Measurements from ENCODE around the gene GPR26.
"Not testable (repeated sequence)": the region's sequence is repeated elsewhere in the genome, so short reads cannot be mapped to it uniquely, and the experiment has no call there.

The GPR26 gene

DNA sequence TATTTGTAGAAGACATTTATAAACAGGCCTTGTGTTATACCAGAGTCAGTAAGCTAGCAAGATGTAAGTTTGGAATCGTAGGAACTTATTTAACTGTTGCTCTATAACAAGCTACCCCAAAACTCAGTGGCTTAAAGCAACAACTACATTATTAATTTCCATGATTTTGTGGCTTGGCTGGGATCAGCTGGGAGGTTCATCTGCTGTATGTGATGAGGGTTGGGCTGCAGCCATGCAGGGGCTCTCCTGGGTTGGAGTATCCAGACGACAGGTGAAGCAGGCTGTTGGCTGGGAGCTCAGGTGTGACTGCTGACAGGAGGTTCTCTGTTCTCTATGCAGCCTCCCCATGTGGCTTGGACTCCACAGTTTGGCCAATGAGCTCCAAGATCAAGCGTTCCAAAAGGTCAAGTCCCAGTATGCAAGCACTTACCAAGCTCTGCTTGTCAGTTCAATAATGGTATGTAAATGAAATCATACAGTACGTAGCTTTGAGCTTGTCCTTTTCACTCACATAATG is 52.4 kb downstream of the GPR26 start:
- DNase-seq = no peak

DNA sequence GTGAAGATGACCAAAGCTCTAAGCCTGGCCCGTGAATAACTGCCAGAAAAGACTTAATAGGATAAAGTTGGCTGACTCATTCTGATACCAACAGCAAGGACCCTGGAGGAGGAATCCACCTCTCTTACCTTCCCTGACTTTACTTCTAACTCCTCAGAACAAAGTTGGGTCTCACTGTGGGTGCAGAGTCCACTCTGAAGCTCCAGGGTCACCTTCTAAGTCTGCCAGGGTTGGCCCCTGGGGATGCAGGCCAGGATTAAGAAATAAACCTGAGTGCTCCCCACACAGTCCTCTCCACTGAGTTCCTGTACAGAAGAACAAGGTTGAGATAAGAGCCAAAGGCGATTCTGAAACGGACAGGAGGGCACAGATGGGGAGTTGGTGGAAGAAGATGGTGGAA is 54.4 kb downstream of the GPR26 start:
- DNase-seq = no peak

DNA sequence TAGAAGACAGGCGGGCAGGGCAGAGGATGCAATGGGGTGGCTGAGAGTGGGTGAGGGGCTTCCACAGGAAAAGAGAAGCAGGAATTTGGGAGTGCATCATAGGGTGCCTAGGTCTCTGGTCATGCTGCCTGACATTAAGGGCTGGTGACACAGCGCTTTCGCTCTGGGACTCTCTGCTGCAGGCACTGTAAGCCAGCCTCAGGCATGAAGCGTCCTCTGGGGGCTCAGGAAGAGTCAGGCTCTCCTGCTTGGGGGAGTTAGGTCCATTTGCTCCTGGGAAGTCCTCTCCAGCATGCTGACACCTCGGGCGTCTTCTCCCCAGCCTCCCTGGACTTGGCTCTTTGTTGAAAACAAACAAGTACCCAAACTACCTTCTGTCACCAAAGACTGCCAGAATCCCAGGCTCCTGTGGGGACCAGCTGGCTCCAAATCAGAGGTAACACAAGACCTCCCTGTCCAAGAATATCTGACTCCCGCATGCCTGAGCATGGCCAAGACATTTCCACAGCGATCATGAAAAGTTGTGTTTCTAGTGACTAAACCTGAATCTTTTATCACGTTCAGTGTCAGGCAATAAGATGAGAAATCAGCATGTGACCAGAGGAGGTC is 55.4 kb downstream of the GPR26 start:
- no peak for DNase-seq

DNA sequence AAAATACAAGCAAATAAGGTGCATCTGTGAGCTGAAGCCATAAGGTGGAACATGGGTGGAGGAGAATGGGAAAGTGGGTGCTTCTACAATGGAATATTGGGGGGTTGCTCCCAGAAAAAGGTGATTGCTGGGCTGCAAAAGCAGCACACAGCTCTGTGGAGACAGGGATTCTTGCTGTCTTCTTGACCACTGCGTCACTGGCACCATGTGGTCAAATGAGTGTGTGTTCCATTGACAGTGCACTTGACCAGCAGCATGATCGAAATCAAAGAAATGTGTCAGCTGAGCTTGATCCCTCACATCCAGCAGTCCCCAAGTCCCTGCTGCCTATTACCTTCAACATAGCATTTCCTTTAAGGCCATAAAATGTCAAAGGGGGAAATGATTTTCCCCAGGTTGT is 56.2 kb downstream of the GPR26 start:
- DNase-seq = no peak

DNA sequence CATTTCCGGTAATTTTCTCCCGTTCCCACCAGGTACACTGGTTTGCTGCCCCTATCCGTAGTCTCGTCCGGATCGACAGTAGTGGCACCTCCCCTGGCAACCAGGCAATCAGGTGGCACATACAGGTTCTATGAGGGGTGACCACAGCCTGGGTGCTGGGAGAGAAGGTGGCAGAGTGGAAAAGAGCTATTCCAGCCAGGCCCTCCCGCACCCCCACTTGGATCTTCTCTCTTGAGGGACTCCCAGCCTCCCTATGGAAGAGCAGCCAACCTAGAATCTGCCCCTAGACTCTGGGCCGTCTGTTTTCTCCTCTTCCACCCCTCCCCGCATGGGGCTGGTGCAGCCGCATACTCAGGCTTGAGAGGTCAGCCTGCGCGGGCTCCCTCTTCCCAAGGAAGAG is 58.6 kb downstream of the GPR26 start:
- DNase-seq = no peak

DNA sequence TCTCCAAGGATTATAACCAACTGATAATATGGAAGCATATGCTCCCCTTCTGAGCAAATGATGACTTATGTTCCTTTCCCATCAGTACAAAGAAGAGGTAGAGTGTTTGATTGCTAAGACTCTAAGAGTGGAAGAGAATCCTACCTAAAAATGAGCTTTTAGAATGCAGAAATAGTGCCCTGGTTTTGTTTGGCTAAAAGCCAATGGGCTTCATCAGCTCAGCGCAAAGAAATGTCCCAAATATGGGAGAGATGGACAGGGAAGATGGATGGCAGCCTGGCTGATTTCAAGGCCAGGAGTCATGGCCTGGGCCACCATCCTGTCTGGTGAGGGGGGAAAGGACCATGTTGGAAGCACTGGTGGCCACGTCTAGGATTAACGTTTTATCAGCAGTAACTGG is 60.2 kb downstream of the GPR26 start:
- DNase-seq = no peak

DNA sequence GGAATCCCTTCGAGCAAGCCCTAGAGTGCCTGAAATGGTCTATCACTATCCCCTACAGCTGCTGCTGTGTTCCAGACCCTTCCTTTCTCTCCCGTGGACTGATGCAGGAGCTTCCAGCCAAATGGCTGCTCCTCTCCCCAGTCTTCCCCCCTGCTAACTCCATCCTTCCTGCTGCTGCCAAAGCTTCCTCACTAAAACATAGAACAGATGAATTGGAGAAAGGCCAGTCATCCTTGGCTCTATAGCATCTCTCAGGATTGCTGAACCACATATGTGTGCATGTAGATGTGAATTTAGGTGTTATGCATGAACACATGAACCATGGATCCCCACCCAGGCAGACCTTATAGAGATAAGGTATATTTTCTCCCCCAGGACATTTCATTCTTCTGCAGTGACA is 60.7 kb downstream of the GPR26 start:
- no peak for DNase-seq

DNA sequence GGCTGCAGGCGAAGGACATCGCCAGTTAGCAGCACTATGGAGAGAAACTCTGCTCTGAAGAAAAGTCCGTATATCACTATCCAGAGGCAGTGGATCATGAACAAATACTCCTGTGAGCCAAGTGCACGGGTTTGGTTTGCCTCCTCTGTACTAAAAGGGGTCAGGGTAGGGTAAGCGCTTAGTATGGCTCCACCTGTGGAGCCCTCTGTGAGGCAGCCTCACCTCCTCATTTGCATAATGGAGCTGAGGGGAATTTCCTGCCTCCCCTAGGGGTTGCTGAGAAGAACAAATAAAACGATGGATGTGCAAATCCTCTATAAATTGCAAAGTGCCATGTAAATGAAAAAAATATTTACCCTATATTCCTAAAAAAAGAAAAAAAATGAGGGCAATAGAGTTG is 63.4 kb downstream of the GPR26 start:
- DNase-seq = no peak

DNA sequence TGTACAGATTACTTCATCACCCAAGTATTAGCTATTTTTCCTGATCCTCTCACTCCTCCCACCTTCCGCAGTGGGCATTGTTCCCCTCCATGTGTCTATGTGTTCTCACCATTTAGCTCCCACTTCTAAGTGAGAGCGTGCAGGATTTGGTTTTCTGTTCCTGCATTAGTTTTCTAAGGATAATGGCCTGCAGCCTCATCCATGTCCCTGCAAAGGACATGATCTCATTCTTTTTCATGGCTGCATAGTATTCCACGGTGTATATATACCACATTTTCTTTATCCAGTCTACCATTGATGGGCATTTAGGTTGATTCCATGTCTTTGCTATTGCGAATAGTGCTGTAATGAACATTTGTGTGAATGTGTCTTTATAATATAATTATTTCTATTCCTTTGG is 70.8 kb downstream of the GPR26 start:
- not testable (repeated sequence) for DNase-seq

DNA sequence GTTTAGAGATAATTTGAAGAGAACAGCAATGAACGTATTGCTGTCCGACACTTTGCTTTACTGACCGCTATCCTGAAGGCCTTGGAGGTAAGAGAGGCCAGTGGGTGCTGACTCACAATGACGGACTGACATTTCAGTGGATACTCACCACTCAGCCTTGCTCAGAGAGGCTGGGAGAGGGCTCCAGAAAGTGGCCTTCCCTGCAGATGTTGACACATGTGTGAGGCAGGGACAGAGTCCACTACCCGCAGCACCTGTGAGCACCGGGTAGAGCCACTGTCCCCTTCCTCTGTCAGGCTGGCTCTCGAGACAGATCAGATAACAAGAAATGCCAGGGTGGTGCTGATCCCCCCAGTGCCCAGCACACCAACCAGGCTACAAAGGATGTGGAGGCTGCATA is 75.0 kb downstream of the GPR26 start:
- DNase-seq = no peak

DNA sequence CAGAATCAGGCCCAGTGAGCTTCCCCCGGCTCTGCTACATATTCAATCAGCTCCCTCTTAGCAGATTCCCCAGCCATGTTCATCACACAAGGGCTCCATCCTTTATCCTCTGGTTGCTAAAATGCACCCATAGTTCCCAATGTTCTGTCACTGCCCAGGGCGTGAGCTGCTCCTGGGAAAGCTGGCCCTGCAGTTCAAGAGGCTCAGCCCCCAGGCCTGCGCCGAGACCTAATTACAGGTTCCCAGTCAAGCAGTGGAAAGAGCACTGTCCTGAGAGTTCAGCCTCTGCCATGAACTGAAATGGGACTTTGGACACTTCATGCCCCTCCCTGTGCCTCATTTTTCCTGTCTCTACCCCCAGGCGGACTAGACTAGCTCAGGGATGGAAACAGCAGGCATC is 75.6 kb downstream of the GPR26 start:
- no peak for DNase-seq

DNA sequence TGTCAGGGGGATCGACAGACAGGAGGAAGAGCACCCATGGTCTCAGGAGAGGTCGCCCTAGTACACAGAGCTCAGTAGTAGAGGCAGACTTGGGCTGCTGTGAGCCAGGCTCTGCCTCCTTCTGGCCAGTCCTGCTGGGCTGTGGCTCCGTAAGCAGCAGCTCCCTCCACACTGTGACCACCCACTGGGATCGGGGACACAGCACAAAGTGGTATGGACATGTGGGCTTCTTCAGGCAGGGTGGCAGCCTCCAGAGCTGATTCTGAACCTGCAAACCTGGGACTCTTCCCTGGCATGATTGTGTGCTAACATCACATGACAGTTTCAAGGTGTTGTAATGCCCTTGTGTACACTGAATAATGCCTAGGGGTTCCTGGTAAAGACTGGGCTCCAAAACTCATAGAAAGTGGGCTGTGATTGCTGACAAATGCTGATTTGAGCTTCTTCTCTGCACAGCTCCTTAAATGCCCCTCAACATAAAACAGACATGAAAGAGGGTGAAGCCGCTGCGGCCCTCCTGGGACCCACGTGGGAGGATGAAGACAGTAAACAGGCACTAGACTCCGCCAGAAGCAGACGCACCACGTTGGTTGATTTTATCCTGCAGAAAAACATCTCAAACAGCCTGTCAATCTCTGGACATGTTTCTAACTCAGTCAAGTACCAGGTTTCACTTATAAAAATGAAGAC is 76.7 kb downstream of the GPR26 start:
- no peak for DNase-seq

DNA sequence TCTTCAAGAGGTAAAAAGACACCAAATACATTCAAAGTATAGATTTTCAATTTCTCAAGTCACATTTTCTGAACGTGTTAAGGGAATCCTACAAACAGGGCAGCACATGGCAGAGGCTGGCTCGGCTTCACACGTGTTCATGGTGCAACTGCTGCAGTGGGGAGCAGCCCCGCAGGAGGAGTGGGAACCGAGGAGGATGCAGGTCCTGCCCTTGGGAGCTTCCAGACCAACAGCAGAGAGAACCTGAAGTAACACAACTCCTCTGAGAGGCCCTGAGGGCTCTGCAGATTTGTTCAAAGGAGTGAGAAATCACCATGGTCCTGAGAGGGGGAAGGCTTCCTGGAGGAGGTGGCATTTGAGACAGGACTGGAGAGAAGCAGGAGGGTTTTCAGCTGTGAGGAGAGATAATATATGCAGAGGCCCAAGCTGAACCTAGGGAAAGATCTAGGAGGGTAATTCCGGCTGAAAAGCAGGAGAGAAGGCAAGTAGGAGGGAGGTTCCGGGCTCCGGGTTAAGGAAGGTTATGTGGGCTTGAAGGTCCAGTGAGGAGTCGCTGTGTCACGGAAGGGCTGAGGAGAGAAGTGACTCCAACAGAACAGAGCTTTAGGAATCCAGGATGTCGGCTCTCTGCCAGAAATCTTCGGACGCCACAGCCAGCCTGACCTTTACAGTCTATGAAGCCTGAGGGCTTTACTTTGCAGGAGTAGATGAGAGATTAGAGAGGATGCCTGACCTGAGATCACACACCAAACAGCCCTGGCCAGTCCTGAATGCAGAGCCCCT is 77.5 kb downstream of the GPR26 start:
- DNase-seq = no peak

DNA sequence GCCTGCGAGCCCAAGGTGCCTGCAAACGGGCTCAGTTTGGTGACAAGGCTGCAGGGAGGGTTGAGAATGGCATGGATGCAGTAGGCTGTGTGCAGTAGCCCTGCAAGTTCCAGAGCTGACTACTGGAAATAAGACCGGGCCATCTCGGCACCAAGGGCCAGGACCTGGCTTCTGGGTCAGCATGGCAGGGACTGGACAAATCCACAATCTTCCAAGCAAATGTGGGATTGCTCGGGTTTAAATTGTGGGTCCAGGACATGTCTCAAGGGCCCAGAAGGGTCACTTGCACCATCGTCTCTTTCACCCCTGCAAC is 78.0 kb downstream of the GPR26 start:
- DNase-seq = no peak
